Astrocyte (in vitro differentiated cells and primary cell): ENCODE results near the gene CARD10.

Experiments
- CTCF ChIP-seq: IDR thresholded peaks from 2 replicates; pipeline ENCODE4 v1.5.1; 2011; ENCODE audit warnings: low read depth, mild to moderate bottlenecking, inconsistent platforms, low read length, moderate library complexity; ENCODE audit not compliant: insufficient read depth
- EZH2 ChIP-seq: IDR thresholded peaks from 2 replicates; pipeline ENCODE4 v1.6.1; 2012; ENCODE audit warnings: mild to moderate bottlenecking, low read length, inconsistent platforms; ENCODE audit not compliant: insufficient read depth

- TF ChIP-seq EZH2 (no peak), CTCF (no peak)
Observed at GRCh38 chr22:37502342-37503182, 16.7 kb downstream of the CARD10 start.
